Measurements from ENCODE around the gene MSMP. TPM values are rescaled to one million over a fixed set of nuclear protein-coding genes. Genes with fewer than 3 reads are reported as not detected.

Gene MSMP
- total RNA-seq, 1 experiment from 2014 or later, result not detected

DNA sequence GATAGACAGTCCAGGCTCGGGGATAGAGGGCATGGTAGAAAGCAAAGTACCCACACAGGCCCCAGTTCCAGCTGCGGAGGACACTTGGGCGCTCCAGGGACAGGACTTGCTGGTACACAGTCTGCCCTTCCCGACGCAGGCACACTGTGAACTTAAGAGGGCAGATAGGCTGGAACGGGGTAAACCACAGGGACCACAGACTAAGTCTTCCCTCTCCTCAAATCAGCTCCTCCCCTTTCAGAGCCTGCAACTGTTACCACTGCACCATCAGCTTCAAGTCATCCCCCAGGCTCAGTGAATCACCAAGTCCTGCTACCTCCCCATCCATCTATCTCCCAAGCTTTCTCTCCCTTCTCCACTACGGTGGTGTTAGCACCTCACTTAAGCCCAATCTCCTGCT is 12.3 kb downstream of the MSMP start:
- Histone ChIP-seq H3K9me3 (ENCODE audit: low read depth, low read length, poor library complexity, severe bottlenecking) (no peaks in the 10 kb centered on the region), H3K36me3 (ENCODE audit: insufficient read depth, low read length, poor library complexity, severe bottlenecking) (peaks cover 68% of the 10 kb centered on the region), H3K4me3 (ENCODE audit: low read depth, low read length, poor library complexity, severe bottlenecking) (no peak overlapping the region), H3K4me1 (ENCODE audit: insufficient read depth, low read length, poor library complexity, severe bottlenecking) (peaks cover 8% of the 10 kb centered on the region), H3K27me3 (replicated peaks; ENCODE audit: insufficient read depth, low read depth, low read length, poor library complexity) (no peaks in the 10 kb centered on the region), H3K27ac (ENCODE audit: low read depth, low read length, poor library complexity, severe bottlenecking) (no peak overlapping the region)
- CTCF ChIA-PET, result interaction anchor here (0.6 kb wide), 1 partner anchor 812 kb away, joined by 3 read pairs; no protein-coding TSS in a partner anchor
- POLR2A ChIA-PET (ENCODE audit: low non-redundant PET), result no interaction called here
- DNase-seq (ENCODE audit: low spot score), result no peak
- TF ChIP-seq, protein P1, sequence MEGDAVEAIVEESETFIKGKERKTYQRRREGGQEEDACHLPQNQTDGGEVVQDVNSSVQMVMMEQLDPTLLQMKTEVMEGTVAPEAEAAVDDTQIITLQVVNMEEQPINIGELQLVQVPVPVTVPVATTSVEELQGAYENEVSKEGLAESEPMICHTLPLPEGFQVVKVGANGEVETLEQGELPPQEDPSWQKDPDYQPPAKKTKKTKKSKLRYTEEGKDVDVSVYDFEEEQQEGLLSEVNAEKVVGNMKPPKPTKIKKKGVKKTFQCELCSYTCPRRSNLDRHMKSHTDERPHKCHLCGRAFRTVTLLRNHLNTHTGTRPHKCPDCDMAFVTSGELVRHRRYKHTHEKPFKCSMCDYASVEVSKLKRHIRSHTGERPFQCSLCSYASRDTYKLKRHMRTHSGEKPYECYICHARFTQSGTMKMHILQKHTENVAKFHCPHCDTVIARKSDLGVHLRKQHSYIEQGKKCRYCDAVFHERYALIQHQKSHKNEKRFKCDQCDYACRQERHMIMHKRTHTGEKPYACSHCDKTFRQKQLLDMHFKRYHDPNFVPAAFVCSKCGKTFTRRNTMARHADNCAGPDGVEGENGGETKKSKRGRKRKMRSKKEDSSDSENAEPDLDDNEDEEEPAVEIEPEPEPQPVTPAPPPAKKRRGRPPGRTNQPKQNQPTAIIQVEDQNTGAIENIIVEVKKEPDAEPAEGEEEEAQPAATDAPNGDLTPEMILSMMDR (conservative IDR thresholded peaks at IDR 0.05; ENCODE audit: low read depth, low read length), result no peak
- TF ChIP-seq EZH2 (IDR thresholded peaks at IDR 0.05; ENCODE audit: borderline replicate concordance, low read depth, low read length, poor library complexity, severe bottlenecking), result no peak
- no TSS peak for BruUV-seq (replicated peaks)
- intact Hi-C loops (cut with micrococcal nuclease; ENCODE audit: unreplicated experiment), result no loop called here

DNA sequence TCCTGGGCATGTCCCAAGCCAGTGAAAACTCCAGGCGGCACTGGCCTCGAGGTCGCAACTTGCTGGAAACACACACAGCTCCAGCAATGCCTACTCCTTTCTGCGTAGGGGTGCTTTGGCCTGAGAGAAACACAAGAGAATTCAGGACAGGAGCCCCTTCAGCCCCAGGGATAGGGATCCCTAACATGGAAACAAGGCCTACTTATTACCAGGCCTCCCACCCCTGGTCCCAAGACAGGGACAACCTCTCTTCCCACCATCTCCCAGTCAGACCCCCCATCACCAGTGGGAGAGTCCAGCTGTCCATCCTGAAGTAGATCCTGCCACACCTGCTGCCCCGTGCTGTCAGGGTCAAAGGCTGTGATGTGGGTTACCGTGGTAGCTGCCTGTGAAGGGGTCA is 13.8 kb downstream of the MSMP start:
- ChIA-PET POLR2A (ENCODE audit: low non-redundant PET) (no interaction called here), CTCF (interaction anchor here (0.6 kb wide), 1 partner anchor 64 kb away, joined by 3 read pairs; no protein-coding TSS in a partner anchor)
- intact Hi-C loops (cut with micrococcal nuclease; ENCODE audit: unreplicated experiment), result no loop called here
- DNase-seq (ENCODE audit: low spot score), result no peak
- peaks cover 76% of the 10 kb centered on the region for H3K36me3 ChIP-seq (ENCODE audit: insufficient read depth, low read length, poor library complexity, severe bottlenecking)
- H3K4me1 ChIP-seq (ENCODE audit: insufficient read depth, low read length, poor library complexity, severe bottlenecking), result no peaks in the 10 kb centered on the region
- BruUV-seq (replicated peaks), result no TSS peak
- TF ChIP-seq, protein P1 (conservative IDR thresholded peaks at IDR 0.05; ENCODE audit: low read depth, low read length), result no peak
- TF ChIP-seq EZH2 (IDR thresholded peaks at IDR 0.05; ENCODE audit: borderline replicate concordance, low read depth, low read length, poor library complexity, severe bottlenecking), result no peak
- no peaks in the 10 kb centered on the region for H3K27me3 ChIP-seq (replicated peaks; ENCODE audit: insufficient read depth, low read depth, low read length, poor library complexity)
- no peaks in the 10 kb centered on the region for H3K9me3 ChIP-seq (ENCODE audit: low read depth, low read length, poor library complexity, severe bottlenecking)
- no peak overlapping the region for H3K27ac ChIP-seq (ENCODE audit: low read depth, low read length, poor library complexity, severe bottlenecking)
- no peak overlapping the region for H3K4me3 ChIP-seq (ENCODE audit: low read depth, low read length, poor library complexity, severe bottlenecking)

DNA sequence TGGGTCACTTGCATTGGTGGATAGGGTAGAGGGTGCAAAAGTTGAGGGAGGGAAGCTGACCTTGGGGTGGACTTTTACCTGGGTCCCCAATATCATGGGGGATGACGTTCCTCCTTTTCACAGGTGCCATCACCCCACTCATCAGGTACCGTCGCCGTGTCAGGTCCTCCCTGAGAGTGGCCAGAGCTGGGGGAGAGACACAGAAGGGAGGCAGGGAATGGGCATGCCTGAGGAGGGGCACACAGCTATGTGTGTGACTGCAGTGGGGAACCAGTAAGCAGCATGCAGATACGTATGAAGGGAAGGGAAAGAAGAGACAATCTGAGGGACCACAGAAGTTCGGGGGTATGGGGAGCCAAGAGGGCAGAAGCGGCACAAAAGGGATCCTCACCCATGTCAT is 15.2 kb downstream of the MSMP start:
- no peak for TF ChIP-seq EZH2 (IDR thresholded peaks at IDR 0.05; ENCODE audit: borderline replicate concordance, low read depth, low read length, poor library complexity, severe bottlenecking)
- TF ChIP-seq, protein P1 (conservative IDR thresholded peaks at IDR 0.05; ENCODE audit: low read depth, low read length), result no peak
- Histone ChIP-seq H3K4me3 (ENCODE audit: low read depth, low read length, poor library complexity, severe bottlenecking) (no peak overlapping the region), H3K27ac (ENCODE audit: low read depth, low read length, poor library complexity, severe bottlenecking) (no peak overlapping the region), H3K9me3 (ENCODE audit: low read depth, low read length, poor library complexity, severe bottlenecking) (no peaks in the 10 kb centered on the region), H3K4me1 (ENCODE audit: insufficient read depth, low read length, poor library complexity, severe bottlenecking) (no peaks in the 10 kb centered on the region), H3K36me3 (ENCODE audit: insufficient read depth, low read length, poor library complexity, severe bottlenecking) (peaks cover 76% of the 10 kb centered on the region), H3K27me3 (replicated peaks; ENCODE audit: insufficient read depth, low read depth, low read length, poor library complexity) (no peaks in the 10 kb centered on the region)
- ChIA-PET CTCF (no interaction called here), POLR2A (ENCODE audit: low non-redundant PET) (no interaction called here)
- no TSS peak for BruUV-seq (replicated peaks)
- intact Hi-C loops (cut with micrococcal nuclease; ENCODE audit: unreplicated experiment), result loop anchor here (5.0 to 10.0 kb wide), 2 partner anchors 38 to 76 kb away; partner anchors contain the start of genes HINT2 and SPAG8
- no peak for DNase-seq (ENCODE audit: low spot score)

All from A673 (cell line).